Dermis blood vessel endothelial cell (primary cell): ENCODE data around the gene ABCC4. TPM values are rescaled to one million over a fixed set of nuclear protein-coding genes. Genes with fewer than 3 reads are reported as not detected.
"Not testable (repeated sequence)": the region's sequence is repeated elsewhere in the genome, so short reads cannot be mapped to it uniquely, and the experiment has no call there.

Source experiments
- DNase-seq: peaks from one replicate; pipeline ENCODE4 v3.0.0; 2010
- total RNA-seq: library from RNA; depleted of rRNA; stranded (reverse); fragments of >200 nt; gene quantifications from 2 replicates; pipeline ENCODE4 v1.2.3, GENCODE V29; 2014

Gene ABCC4
- total RNA-seq, 1 donor from 2014 or later = 6.1 TPM

DNA sequence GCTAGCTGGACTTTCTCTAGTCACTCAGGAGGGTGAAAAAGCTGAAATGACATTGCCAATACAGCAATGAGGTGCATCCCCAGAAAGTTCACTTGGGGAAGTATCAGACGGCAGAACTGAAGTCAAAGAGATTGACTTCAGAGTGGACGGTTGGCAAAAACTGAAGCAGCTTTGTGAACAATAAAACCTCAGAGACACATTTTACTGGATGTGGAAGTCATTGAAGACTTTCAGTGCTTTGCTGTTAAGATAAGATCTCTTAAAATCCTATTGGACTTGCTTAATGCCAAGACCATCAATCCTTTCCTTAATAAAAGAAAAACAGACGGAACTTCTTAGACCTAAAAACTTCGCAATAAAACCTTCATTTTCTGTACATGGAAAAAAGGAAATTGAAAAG lies 103.7 kb downstream of the ABCC4 start:
- no peak for DNase-seq

DNA sequence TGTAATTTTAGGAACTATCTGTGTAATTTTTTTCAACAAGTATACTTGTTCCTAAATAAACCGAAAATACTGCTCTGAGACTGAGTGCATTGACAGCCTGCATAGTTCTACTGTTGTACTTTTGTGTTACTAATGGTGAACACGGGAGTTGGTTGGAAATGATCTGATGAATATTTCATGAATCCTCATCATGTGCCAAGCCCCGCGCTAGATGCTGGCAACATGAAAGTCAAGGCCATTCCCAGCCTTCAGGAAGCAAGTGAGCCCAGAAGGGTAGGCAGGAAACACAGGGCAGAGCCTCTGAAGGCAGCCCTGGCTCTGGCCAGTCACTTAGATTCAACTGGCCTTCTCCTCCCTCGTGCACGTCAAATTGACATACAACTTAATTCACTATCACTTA lies 106.1 kb downstream of the ABCC4 start:
- no peak for DNase-seq

DNA sequence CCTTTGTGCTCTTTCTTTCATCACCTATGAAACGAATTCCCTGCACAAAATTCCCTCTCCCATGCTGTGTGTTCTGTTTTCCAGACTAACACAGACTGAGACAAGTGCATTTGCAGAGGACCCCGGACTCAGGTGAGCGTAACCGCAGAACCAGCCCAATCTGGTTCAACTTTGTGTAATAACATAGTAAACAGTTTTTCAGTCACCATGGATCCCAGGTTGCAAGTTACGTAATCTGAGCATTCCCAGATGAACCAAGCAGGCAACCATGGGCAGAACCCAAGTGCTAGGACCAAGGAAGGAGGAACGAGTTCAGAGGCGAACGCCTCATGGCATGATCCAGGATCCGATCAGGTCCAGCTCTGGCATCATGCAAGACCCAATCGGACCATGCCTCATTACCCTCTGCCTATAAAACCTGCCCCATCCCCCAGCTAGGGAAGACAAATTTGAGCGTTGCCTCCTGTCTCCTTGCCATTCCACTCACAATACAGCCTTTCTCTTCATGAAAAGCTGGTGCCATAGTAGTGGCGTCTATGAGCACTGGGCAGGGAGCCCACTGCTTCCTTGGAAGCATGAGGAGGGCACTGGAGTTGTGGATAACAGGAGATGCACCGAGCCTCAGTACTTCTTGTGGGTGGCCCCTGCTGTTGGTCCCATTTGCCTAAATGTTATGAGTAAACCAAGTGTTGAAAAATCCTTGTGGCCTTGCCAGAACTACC lies 107.6 kb downstream of the ABCC4 start:
- DNase-seq = no peak

DNA sequence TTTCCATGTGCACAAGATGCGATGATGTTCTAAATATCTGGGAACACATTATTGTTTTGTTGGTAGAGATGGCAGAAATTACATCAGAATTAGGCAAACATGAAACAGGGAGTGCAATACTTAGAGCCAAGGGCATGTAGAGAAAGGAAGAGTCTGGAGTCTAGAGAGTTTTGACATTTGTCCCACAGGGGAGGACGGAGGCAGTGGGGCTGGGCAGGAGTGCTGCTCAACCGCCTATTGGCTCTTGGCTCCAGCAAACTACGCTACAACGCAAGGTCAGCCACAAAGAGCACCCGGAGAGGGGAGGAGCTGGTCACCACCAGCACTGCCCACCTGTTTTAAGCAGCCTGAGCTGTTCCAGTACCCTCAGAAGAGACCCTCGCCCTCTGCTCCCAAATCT lies 108.3 kb downstream of the ABCC4 start:
- no peak for DNase-seq

DNA sequence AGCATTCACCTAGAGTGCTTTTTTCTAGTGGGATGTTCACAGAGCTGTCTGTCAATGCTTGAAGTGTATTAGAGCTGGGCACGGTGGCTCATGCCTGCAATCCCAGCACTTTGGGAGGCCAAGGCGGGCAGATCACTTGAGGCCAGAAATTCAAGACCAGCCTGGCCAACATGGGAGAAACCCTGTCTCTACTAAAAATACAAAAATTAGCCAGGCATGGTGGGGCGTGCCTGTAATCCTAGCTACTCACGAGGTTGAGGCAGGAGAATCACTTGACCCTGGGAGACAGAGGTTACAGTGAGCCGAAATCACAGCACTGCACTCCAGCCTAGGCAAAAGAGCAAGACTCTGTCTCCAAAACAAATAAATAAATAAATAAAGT lies 108.7 kb downstream of the ABCC4 start:
- not testable (repeated sequence) for DNase-seq

DNA sequence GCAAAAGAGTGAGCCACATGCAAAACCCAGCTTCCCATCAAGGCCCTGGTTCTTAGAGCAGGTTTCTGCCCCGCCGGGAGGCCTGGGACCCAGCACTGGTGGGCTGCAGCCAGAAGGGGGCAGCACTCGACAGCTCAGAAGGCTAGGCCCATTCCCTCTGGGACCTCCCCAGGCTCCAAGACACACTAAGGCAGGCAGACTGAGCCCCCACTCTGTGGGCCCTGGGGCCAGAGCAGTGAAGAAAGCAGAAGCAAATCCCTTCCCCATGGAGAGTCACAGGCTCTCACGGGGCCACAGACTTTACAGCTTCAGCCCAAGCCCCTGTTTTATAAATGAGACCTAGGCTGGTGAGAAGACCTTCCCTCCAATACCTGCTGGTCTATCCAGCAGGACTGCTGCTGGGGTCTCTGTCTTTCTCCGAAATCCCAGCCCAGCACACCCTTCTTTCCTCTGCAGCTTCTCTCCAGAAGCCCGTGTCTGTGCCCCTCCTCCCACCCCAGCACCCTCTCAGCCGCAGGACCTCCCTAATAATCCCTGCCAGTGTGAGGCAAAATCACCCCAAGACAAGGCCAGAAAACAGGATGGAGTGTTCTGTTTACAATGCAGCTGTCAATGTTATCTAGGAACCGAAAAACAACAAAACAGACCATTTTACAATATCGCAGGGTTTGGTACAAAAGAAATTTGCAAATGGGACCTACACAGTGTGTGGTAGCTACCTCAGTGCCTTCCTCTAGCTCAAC lies 109.3 kb downstream of the ABCC4 start:
- DNase-seq = peak; percentile 90

DNA sequence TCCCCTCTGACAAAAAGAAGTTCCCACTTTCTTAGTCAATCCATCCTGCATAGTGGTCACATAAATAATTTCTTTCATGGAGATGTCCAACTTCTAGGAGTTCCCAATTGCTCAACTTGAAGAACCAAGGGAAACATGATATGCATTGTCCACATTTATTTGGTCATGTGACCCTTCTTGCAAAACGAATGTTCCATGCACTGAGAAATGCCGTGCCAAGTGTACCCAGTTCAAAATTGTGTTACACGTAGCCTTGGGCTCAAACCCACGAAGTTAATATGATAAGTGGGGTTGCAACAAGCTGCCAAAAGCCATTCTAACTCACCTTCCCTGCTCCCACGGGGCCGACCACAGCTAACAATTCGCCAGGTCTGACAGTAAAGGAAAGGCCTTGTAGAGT lies 113.1 kb downstream of the ABCC4 start:
- no peak for DNase-seq

DNA sequence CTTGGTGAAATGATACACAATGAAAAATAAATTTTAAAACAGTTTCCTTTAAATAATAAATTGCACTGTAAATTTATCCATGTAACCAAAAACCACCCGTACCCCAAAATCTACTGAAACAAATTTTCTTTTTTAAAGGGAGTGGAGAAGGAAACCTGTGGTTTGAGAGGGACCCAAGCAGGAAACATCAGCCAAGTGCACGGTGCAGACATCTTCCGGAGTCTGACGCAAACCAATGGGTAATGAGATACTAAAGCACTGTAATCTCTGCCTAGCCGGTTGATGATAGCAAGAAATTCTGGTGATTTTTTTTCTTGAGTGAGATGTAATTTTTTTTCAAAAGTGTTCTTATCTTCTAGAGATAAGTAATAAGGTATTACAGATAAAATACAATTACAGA lies 115.4 kb downstream of the ABCC4 start:
- no peak for DNase-seq

DNA sequence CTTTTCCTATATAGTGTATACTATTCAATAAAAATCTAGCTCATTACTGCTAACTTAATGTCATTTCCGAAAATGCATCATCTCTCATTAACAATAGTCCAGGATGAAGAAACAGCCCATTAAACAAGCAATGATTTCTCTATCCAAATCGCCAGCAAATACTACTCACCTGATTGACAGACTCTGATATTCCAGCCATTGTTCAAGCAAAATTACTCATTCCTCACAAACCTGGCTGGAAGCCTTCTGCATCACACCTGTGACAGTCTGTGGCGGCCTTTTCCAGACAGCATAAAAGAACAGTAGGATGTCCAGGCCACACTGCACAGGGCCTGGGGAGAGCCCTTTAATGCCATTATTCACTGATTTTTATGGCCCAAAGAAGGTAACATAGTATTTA lies 115.9 kb downstream of the ABCC4 start:
- DNase-seq = no peak

DNA sequence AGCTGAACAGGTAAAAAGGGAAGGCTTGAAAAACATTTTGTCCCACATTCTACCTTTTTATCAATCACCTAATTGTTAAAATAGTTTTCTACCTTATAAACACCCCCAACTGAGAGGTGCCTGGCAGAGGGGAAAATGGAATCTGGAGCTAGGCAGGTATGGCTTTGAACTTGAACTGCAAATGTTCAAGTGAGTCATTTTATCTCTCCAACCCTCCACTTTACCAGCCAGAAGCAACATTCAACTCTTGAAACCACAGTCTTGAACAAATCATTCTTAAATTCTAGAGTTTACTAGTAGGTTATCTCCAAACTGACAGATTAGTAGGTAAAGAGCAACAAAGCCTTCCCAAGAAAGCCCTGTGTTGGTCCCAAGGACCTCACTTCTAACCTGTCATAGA lies 116.9 kb downstream of the ABCC4 start:
- DNase-seq = no peak

DNA sequence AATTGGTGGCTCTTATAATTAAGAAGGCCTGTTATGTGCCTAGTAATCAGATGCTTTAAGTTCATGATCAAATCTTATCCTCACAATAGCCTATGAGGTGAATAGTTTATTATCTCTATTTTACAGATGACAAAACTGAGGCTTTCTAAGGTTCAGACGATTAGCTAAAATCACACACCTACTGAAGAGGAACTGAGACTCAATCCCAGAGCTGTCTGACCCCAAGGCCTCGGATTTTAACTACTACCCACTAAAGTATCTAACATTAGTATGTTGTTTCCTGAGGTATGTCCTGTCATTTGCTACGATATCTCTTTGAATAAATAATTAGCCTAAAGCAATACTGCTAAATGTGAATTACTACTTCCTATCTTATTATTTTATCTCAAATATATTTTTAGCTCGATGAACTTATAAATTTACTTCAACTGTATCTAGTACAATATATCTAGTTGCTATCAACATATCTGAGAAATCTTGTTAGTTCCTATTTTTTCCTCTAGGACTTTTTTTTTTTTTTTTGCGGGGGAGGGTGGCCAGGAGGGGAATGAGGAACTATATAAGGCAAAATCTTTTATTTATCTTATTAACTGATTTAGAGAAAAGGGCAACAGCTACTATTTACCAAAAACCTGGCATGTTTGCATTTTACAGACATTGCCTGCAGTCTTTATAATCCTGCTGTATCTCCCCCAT lies 118.5 kb downstream of the ABCC4 start:
- DNase-seq = no peak

DNA sequence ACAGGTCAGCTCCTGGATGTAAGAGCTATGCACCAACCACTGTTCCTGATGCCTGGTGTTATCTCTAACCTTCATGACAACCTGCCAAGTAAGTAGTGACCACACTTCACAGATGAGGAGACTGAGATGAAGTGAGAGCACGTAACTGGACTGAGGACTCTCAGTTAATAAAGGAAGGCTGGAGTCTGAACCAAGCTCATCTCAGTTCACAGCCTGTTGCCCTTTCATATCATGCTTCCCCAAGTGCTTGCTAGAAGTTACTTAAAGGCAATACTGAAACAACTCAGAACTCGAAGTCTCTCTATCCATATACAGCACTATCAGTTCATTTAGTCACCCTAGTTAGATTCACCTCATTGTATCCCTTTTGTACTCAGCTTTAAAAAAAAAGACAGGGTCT lies 119.7 kb downstream of the ABCC4 start:
- no peak for DNase-seq

DNA sequence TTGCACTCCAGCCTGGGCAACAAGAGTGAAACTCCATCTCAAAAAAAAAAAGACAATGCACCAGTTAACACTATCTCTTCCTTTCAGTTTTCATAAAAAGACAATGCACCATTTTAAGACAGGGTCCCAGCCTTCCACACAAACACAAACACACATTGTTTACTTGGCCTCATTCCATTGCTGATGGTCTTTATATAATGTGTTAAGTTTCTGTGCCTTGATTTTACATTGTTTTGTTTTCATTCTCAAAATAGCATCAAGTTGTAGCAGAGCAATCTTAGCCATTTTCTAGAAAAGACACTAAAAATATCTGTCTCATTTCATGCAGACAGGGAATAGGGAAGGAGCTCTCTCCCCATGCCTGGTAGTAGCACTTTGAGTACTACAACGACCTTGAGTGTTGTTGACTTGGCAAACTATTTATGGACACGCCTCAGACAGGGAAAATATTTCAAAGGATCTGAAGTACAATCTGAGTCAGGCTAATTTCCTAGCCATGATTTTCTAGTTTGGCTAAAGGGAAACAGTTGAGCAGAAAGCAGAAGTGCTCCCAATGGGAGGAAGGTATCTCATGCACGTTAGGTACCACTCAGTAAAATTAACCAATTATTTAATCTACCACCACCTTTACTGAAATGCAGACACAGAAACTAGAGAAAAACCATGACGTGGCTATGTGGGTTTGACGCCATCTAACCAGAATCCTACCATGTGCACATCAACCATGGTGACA lies 120.6 kb downstream of the ABCC4 start:
- DNase-seq = peak; percentile 20

DNA sequence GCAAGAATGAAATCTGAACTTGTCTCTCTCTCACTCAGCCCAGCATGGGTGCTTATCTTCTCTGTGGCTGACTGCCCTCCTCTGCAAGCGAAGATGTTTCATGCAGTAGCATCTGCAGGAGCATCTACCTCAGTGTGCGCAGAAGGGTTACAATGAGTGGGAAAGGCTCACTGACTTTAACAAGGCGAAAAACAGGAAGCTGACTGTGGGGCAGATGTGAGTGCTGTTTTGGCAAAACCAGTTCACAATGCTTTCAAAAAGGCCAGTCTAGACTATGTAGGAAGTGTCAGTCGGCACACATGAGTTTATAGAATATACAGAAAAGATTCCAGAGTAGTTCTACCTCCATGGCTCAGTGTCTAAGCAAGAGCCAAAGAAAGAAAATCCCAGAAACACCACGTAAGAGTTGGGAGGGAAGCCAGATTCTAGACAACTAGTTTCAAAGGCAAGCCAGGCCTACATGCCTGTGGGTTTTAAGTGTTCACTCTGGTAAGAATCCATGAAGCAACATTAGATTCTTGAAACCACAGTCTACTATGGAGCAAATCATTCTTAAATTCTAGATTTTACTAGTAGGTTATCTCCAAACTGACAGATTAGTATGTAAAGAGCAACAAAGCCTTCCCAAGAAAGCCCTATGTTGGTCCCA lies 124.5 kb downstream of the ABCC4 start:
- peak; percentile 61 for DNase-seq

DNA sequence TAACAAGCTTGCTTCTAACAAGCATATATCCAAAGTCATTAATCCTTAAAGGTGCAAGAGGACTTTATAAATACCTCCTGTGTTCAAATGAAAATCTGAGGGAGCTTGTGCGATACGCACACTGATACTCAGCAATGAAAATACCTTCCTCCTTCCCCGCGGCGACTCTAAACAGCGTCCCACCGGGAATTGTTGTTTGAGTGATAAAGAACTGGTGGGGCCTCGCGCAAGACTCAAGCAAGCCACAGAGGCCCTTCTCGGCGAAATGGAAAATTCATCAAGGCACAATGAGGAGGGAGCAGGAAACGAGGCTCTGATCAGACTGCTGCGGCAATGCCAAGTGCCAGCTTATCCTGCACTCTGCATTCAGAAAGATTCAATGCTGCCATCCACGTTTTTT lies 126.7 kb downstream of the ABCC4 start:
- DNase-seq = no peak

DNA sequence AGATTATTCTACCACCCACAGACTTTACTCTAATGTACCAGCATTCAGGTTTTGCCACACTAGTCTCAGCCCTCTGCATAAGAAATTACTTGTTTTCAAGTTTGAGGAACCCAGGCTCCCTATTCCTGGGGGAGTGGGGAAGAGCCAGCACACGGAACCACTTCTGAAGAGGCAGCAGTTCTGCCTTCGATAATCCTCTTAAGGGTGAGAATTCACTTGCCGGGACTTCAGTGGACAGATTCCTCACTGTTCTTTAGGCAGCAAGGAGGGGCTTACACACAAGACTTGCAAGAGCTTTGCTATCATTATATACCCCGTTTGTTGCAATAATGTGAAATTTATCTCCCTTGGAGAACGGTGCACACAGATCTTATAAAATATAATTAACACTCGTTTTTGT lies 133.1 kb downstream of the ABCC4 start:
- DNase-seq = no peak

DNA sequence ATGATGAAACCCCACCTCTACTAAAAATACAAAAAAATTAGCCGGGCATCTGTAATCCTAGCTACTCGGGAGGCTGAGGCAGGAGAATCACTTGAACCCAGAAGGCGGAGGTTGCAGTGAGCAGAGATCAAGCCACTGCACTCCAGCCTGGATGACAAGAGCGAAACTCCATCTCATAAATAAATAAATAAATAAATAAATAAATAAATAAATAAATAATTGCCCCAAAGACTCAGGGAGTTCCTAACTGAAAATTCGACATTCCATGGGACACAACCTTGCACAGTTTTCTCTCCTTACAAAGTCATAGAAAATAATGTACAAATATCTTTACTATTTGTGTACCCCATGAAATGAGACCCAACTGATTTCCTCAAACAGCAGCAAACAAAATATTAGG lies 134.2 kb downstream of the ABCC4 start:
- not testable (repeated sequence) for DNase-seq

DNA sequence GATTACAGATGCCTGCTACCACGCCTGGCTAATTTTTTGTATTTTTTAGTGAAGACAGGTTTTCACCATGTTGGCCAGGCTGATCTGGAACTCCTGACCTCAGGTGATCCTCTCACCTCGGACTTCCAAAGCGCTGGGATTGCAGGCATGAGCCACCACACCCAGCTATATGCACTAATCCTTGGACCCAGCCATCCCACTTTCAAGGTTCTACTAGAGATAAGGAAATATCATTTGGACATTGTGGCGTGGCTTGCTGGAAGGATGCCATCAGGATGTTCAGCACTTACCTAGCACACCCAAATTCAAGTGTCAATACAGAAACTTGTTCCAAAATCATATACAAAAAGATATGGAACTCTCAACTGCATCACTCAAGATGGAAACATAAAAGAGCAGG lies 136.4 kb downstream of the ABCC4 start:
- DNase-seq = no peak

DNA sequence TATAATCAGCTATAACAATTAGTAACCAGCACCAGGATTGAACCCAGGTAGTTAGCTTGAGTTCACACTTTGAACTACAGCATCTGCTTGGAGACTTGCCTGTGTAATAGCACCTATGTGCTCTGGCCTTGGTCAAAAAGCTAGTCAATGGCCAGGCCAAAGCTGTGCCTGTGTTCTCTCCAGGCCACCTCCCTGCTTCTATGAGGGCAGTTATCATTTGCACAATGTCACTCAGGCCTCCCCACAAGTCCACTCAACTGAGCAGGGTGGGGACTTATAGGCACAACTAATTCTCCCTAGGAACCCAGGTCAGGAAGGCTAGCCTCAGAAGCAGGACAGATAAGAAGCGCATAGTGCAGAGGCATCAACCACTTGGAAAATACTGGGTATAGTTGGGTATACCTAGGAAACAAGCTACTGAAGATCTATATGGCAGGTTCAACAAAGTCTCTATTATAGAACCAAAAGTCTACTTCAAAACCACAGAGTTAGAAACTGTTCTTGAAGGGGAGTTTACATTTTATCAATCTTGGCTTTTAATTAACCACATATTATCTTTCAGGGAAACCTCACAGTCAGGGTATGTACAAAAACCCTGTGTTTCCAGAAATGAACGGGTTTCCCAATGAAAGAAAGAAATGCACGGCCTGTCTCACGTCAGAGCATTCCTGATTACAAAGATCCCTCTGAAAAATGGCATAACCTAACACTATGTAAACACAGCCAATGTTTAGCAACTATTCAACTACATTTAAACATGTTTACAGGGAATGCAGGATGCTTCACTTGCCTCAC lies 140.9 kb downstream of the ABCC4 start:
- DNase-seq = no peak

DNA sequence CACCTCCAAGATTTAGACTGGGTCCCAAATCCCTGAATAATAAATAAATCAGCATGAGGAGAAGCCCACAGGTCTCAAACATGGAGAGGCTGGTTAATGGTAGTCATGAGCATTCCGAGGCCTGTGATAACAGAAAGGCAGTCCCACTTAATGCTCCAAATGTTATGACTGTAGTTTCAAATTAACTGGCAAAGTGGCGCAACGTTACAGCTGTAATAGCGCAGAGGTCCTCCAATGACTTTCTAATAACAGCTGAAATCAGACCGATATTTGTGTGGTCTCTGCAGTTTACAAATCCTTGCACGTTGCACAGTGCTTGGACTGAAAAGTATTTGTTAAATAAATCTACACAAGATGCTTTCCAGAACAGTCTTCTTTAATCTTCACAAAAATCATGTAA lies 141.8 kb downstream of the ABCC4 start:
- no peak for DNase-seq

DNA sequence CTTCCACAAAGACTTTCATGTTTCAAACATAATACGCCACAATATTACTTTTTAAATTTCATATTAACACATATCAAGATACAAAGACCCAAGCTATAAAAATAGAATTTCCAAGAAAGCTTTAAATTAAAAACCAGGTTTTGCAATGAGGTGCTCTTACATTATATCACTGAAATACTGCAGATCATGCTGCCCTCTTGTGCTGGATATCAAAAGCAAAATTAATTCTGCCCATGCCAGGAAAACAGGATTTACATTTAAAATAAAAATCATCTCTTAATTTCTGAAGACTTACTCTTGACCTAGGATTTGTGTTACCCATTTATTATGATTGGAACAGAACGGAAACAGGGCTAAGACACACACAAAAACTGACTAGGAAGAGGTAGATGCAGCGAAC lies 145.0 kb downstream of the ABCC4 start:
- peak; percentile 66 for DNase-seq

DNA sequence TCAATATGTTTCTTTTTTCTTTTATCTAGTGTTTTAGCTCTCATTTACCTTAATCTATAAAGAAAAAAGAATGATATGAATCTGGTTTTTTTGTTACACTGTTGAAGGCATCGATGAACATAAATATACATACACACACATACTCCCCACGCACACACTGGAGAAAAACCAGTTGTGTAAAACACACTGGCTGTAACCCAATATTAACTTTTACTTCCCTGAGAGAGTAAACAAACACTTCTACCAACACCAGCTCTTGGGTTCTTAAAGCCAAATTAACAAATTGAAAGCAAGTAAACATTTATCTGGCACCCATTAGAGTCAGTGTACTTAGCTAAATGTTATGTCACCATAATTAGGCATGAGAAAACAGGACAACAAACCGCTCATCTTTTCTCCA lies 145.7 kb downstream of the ABCC4 start:
- DNase-seq = no peak
